ENCODE data around the gene MICOS13. TPM values are rescaled to one million over a fixed set of nuclear protein-coding genes. Genes with fewer than 3 reads are reported as not detected.

Gene MICOS13
- total RNA-seq, 1 donor: 21.2 TPM

DNA sequence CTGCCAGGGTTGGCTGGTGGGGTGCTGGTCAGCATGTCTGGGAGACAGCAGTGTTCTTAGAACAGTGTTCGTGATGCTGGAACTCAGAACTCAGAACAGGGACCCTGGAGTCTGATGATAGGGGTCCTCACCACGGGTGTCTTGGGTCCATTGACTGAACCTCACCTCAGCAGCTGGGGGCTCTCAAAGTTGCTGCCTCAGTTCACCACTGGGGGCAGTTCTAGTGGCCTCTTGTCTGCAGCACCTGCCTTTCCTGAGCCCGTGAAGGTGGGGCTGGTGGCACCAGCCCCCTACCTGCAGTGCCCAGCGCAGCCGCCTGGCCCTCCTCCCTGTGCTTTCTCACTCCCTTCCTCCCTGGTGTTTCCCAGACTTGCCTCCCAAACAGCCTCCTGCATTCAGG lies 29.0 kb downstream of the MICOS13 start:
- DNase-seq (ENCODE audit: low read depth): no peak
- TF ChIP-seq, protein P1, sequence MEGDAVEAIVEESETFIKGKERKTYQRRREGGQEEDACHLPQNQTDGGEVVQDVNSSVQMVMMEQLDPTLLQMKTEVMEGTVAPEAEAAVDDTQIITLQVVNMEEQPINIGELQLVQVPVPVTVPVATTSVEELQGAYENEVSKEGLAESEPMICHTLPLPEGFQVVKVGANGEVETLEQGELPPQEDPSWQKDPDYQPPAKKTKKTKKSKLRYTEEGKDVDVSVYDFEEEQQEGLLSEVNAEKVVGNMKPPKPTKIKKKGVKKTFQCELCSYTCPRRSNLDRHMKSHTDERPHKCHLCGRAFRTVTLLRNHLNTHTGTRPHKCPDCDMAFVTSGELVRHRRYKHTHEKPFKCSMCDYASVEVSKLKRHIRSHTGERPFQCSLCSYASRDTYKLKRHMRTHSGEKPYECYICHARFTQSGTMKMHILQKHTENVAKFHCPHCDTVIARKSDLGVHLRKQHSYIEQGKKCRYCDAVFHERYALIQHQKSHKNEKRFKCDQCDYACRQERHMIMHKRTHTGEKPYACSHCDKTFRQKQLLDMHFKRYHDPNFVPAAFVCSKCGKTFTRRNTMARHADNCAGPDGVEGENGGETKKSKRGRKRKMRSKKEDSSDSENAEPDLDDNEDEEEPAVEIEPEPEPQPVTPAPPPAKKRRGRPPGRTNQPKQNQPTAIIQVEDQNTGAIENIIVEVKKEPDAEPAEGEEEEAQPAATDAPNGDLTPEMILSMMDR (IDR thresholded peaks at IDR 0.05; ENCODE audit: insufficient read depth, low read depth, low read length): no peak
- no peak overlapping the region for H3K4me3 ChIP-seq (ENCODE audit: low read depth, low read length)

DNA sequence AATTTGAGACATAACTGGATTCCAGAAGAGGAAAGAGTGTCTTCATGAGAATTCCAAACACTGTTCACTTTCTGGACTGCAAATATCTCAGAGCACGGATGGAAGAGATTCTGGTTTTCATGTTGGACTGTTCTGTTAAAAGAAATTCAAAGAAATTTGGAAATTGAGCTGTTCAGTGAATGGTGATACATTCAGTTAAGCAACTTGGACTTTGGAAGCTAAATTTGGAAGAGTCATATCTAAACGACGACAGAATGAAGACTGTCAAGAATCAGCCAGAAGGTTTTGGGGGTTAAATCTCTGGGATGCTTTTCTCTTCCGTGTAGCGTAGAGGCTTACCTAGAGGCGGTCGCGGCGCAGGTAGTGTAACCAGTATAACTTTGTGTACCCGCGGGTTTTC lies 31.9 kb downstream of the MICOS13 start:
- H3K4me3 ChIP-seq (ENCODE audit: low read depth, low read length): no peak overlapping the region
- no peak for DNase-seq (ENCODE audit: low read depth)
- TF ChIP-seq, protein P1 (IDR thresholded peaks at IDR 0.05; ENCODE audit: insufficient read depth, low read depth, low read length): no peak

DNA sequence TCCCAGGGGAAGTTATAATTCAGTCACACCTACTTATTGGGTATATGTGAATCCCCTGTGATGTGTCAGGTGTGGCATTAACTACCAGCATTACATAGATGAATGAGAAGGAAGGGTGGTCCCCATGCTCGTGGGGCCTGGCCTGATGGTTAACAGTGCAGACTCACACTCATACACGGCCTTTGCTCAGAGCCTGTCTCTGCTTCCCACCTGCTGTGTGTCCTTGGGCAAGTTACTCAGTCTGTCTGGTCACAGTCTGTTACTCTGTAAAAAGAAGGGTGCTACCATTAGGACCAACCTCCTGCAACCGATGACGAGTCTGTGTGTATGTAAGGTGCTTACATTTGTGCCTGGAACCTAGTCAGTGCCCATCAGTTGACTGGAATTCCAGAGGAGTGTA lies 33.6 kb downstream of the MICOS13 start:
- TF ChIP-seq, protein P1 (IDR thresholded peaks at IDR 0.05; ENCODE audit: insufficient read depth, low read depth, low read length): no peak
- no peak for DNase-seq (ENCODE audit: low read depth)

DNA sequence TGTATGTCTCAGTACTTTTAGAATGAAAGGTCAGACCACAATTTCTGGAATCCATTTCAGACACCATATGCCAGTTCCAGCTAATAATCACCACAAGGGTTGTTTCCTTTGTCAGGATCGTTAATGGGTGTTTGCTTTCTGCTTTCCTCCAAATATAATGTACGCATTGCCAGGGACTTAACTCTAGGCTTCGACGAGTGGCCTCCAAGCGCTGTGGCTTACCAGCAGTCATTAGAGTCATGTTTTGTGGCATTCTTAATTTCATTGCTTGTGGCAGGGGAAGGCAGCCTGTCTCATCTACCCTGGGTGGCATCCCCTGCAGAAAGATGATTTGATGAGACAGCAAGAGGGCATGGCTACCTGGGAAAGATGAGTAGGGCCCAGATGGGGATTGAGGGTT lies 34.9 kb downstream of the MICOS13 start:
- H3K4me3 ChIP-seq (ENCODE audit: low read depth, low read length): no peak overlapping the region
- DNase-seq (ENCODE audit: low read depth): no peak
- TF ChIP-seq, protein P1 (IDR thresholded peaks at IDR 0.05; ENCODE audit: insufficient read depth, low read depth, low read length): no peak

More for the DNA sequence above, 33.6 kb downstream of the MICOS13 start:
- no peak overlapping the region for H3K4me3 ChIP-seq (ENCODE audit: low read depth, low read length)

DNA sequence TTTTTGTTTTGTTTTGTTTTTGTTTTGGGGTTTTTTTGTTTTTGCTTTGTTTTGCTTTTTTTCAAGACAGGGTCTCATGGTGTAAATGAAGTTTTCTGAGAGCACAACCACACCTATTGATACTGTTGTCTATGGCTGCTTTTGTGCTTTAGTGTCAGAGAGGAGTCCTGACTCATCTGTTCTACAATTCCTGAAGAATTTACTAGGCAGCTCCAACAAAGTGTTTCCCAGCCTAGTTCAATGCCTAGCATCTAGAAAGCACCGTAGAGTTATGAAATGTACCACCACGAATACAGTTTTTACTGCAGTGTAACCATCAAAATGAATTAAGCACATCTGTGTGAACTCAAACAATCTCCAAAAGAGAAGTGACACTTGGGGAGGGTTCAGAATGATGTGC lies 36.3 kb downstream of the MICOS13 start:
- H3K4me3 ChIP-seq (ENCODE audit: low read depth, low read length): no peak overlapping the region
- DNase-seq (ENCODE audit: low read depth): peak; percentile 17
- TF ChIP-seq, protein P1 (IDR thresholded peaks at IDR 0.05; ENCODE audit: insufficient read depth, low read depth, low read length): no peak

DNA sequence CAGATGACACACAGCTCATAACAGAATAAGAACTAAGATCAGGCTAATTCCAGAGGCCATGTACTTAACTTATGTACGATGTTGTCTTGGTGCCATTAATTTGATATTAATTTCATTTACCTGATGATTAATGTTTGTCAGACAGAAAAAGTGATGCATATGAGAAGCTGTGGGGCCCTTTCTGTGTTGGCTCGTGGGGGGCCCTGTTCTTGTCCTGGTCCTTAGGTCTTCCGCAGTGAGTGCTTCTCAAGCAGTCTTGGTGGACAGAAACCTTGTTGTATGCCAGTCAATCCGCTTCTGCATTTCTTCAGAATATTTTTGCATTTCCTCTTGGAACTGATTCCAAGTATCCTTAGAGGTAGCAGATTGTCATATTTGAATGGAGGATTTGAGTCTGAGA lies 37.3 kb downstream of the MICOS13 start:
- TF ChIP-seq, protein P1 (IDR thresholded peaks at IDR 0.05; ENCODE audit: insufficient read depth, low read depth, low read length): no peak
- no peak overlapping the region for H3K4me3 ChIP-seq (ENCODE audit: low read depth, low read length)
- DNase-seq (ENCODE audit: low read depth): no peak

DNA sequence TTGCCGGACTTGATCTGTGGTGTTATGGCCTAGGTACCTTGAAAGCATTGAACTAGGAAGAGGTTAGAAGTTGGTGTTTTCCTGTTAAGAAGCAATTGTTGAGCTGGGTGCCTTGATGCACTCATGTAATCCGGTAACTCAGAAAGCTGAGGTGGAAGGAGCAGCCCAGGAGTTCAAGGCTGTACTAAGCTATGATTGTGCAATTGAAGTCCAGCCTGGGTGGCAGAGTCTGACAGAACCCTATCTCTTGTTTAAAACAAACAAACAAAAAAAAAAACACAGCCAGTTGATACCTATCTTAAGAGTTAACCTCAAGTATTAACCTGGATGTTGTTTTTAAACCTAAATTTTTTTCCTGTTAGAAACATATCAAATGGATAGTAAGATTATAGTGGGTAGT lies 38.1 kb downstream of the MICOS13 start:
- DNase-seq (ENCODE audit: low read depth): peak; percentile 39
- H3K4me3 ChIP-seq (ENCODE audit: low read depth, low read length): no peak overlapping the region
- TF ChIP-seq, protein P1 (IDR thresholded peaks at IDR 0.05; ENCODE audit: insufficient read depth, low read depth, low read length): no peak

Data from fibroblast of villous mesenchyme (primary cell).